Stimulated activated CD4-positive, alpha-beta T cell treated with anti-CD3 and anti-CD28 coated beads, Interleukin-15, amount 100 ng/mL, for 48 hours (primary cell): Measurements from ENCODE around the gene RPS6KA5.
"Not testable (repeated sequence)": the region's sequence is repeated elsewhere in the genome, so short reads cannot be mapped to it uniquely, and the experiment has no call there.

Experiments
- DNase-seq, 2 donors: peaks; one replicate each; pipeline ENCODE4 v3.0.0-alpha.2; 2020; ENCODE audit warnings: low read depth in 2 of 2

Gene RPS6KA5

GRCh38 chr14:90871605-90872233 is 188.7 kb downstream of the RPS6KA5 start:
- DNase-seq: no peak

DNA sequence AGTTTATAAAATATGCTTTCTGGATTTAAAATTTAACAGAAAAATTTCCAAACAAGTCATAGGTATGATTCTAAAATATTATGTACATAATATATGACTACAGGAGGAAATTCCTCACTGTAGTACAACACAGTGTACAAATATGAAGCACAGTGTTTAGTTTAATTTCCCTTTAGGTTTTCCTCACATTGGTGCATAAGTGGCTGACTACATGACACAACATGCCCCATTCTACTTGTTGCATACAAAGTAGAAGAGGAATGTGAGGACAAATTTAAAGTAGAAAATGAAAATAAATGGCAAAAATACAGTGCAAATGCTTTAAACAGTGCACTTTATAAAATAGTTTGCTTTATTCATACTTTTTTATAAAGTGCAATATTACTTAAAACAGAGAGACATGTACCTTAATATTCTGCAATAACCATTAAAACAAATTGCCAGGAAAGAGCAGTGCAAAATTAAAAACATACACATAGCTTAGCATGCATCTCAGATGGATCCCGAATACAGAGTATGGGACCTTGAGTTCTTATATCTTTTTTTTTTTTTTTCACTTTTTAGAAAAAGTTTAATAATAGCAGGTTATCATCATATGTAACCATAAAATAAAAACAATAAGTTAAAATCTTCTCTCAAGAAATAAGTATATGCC is 189.4 kb downstream of the RPS6KA5 start:
- DNase-seq: no peak

GRCh38 chr14:90867501-90867900 is 192.9 kb downstream of the RPS6KA5 start:
- no peak for DNase-seq

- no peak for DNase-seq
Measured at GRCh38 chr14:90866833-90867232, 193.6 kb downstream of the RPS6KA5 start.

GRCh38 chr14:90864741-90865140 is 195.7 kb downstream of the RPS6KA5 start:
- no peak for DNase-seq

GRCh38 chr14:90858511-90858910 is 201.9 kb downstream of the RPS6KA5 start:
- no peak for DNase-seq

DNA sequence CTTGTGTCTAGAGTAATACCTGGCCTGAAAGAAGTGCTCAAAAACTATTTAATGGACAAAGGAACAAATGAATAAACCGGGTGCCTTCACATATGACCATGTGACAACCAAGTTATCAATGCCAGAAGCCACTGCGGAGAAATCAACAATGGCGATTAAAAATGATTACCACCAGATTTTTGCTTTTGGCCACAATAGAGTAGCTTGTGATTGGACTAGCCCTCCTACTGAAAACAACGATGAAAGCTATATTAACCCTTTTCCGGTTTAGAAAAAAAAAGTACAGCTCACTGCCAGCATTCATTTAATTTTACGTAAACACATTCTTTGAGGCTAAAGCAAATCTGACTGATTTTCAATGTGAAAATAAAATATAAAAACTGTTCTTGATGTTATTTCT is 202.6 kb downstream of the RPS6KA5 start:
- DNase-seq: no peak

- DNase-seq: not testable (repeated sequence)
Measured at GRCh38 chr14:90856115-90856514, 204.3 kb downstream of the RPS6KA5 start.

DNA sequence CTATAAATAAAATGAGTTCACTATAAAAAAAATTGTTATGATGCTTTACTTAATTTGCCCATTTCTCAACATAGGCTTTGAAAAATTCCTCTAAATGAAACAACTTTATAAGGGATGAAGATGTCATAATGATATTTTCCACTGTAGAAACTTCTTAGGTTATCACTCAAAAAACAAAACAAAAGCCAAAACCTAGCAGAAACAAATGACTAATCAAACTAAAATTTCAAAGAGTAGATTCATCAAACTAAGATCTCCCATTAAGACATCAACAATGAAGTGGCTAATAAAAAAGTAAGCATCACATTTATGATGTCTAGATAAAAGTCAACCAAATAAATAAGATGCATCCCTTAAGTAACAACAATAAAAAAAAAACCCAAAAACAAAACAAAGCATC is 207.3 kb downstream of the RPS6KA5 start:
- no peak for DNase-seq

- no peak for DNase-seq
Measured at GRCh38 chr14:90851327-90852036, 209.0 kb downstream of the RPS6KA5 start.

DNA sequence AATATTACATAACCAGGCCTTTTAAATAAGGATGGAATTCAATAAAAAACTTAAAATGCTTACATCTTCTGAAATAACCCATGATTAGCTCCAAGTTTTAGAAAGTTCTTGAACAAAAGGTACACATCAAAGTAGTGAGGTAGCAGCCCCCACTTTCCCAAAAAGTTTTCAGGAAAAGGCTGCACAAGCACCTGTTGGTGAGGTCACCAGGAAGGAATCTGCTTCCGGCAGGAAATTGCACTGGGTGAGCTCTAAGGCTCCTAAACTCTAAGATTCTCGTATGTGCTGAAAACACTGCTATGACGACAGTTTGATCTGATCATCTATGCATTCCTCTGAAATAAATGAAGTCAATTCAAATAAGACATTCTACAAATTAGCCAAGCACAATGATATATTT is 210.0 kb downstream of the RPS6KA5 start:
- DNase-seq: no peak

- no peak for DNase-seq
Measured at GRCh38 chr14:90849787-90850444, 210.5 kb downstream of the RPS6KA5 start.

DNA sequence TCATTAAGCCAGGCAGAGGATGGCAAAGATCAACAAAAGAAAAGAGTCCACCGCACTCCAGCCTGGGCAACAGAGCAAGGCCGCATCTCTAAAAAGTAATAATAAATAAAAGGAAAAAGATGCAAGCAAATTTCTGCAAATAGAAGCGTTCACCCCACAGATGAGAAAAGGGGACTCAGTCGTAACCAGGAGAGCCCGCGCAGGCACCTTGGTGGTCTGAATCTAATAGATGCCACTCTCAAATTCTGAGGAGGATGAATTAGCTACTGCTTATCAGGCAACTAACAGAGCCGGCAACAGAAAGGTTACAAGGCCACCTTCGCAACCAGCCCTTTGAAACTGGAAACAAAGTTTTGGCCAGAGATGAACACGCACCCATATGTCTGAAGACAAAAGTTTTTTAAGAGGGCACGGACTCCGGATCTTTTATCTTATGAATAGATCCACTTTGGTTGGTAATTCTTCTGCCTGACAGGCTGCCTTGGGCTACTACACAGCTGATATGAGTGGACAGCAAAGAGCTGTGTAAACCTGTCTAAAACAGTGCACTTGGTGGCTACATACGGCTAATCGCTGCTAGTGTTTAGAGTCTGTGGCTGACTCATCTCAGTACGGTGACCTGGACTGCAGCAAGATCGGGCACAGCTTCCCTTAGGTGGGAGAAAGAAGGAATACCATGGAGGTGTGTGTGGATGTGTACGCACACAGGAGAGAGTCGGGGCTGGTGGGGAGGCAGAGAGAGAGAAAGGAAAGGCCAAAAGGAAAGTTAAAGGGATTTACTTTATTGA is 211.3 kb downstream of the RPS6KA5 start:
- DNase-seq: no peak

GRCh38 chr14:90846511-90846910 is 213.9 kb downstream of the RPS6KA5 start:
- DNase-seq: no peak

DNA sequence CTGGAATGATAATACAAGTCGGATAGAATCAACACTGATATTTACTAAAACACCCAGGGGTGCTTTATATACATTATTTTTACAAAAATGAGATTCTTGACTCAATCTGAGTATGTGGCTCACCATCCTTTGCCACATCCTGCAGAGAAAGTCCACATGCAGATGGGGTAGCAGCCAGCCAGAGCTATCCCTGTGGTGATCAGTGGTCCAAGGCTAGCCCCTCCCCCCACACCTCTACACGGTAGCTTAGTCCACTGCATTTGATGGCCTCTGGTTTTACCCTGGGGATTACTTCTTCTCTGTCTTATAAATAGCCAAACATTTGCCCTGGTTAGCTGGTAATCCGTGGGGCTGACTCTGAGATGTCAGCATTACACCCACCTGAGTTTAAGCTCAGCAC is 216.1 kb downstream of the RPS6KA5 start:
- DNase-seq: no peak

DNA sequence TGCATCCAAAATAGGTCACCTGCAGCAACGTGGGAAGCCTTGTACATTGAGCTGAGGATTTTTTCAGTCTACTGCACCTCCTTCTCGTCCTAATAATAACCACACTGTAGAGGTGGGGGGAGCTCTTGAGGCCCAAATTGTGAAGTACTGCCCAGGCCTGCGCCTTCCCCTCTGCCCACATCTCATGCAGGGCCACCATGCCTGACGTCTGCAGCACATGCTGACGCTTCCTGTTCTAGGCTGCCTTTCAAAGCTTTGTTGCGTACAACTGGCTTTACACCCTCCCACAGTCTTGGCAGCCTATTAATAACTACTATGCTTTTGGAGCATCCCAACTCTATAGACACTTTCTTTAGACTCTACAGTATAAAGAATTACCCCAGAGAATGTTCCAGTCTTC is 217.7 kb downstream of the RPS6KA5 start:
- no peak for DNase-seq

- DNase-seq: not testable (repeated sequence)
Measured at GRCh38 chr14:90840667-90841066, 219.8 kb downstream of the RPS6KA5 start.

DNA sequence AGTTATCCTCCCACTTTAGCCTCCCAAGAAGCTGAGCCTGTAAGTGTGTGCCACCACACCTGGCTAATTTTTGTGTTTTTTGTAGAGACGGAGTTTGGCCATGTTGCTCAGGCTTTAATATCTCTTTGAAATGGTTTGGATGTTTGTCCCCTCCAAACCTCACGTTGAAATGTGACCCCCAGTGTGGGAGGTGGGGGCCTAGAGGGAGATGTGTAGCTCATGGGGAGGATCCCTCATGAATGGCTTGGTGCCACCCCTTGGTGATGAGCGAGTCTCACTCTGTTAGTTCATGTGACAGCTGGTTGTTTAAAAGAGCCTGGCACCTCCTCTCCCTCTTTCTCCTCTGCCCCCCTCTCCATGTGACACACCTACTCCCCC is 220.6 kb downstream of the RPS6KA5 start:
- no peak for DNase-seq

DNA sequence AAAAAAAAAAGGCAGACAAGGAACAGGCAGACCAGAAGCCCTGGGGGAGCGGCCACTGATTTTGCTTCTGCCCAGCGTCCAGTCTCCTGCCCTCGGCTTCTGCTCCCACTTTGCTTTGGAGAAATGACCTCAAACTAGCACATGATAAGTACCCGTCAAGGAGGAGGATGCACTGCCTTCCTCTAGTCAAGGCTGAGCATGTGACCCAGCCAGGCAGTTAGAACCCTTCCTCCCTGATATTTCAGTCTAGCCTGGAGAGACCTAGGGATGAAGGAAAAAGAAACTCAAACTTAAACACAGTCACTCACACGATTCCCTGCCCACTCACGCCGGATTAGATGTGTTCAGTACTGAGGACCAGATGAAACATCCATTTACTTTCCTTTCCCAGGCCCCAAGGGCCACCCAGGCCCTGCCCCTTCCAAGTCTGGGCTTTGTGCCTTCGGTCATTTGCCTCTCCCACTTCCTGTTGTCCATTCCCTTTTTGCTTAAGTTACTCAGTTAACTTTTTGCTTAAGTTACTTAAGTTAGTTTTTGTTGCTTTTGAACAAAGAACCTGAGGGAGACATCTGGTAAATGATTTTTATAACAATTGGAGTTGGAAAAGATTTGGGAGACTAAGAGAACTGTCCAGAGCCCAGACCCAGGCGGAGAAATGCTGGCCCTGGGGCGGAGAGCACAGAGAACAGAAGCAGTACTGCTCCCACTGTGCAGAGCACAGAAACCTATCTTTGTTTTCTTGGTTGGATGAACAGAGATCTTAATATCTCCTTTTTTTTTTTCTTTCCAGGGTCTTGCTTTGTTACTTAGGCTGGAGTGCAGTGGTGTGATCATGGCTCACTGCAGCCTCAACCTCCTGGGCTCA is 221.2 kb downstream of the RPS6KA5 start:
- DNase-seq: no peak

GRCh38 chr14:90838531-90838930 is 221.9 kb downstream of the RPS6KA5 start:
- DNase-seq: not testable (repeated sequence)

- DNase-seq: no peak
Measured at GRCh38 chr14:90837355-90837754, 223.1 kb downstream of the RPS6KA5 start.
